Fibroblast of lung (primary cell): ENCODE results near the gene CEP164. TPM values are rescaled to one million over a fixed set of nuclear protein-coding genes. Genes with fewer than 3 reads are reported as not detected.

Experiments used
- DNase-seq, 2 donors: peaks; one replicate each; pipeline versions ENCODE4 v3.0.0 to v3.0.0-alpha.2; 2010; ENCODE audit warnings: low read depth in 2 of 2
- H2AFZ ChIP-seq: 2 replicates; pipeline ENCODE4 v1.5.1; 2012; ENCODE audit warnings: low read length, control low read depth, inconsistent platforms
- H3K27ac ChIP-seq: 2 replicates; pipeline ENCODE4 v1.5.1; 2011; ENCODE audit warnings: low read length, control low read depth; ENCODE audit not compliant: insufficient read depth
- H3K27me3 ChIP-seq: 2 replicates; pipeline ENCODE4 v1.5.1; 2011; ENCODE audit warnings: mild to moderate bottlenecking, low read length; ENCODE audit not compliant: control insufficient read depth, insufficient read depth
- H3K36me3 ChIP-seq: 2 replicates; pipeline ENCODE4 v1.5.1; 2011; ENCODE audit warnings: low read length; ENCODE audit not compliant: control insufficient read depth, insufficient read depth
- H3K4me1 ChIP-seq: 2 replicates; pipeline ENCODE4 v1.5.1; 2011; ENCODE audit warnings: low read length; ENCODE audit not compliant: control insufficient read depth, insufficient read depth; ENCODE audit errors: extremely low read depth
- H3K4me2 ChIP-seq: 2 replicates; pipeline ENCODE4 v1.5.1; 2011; ENCODE audit warnings: low read length, control low read depth; ENCODE audit not compliant: insufficient read depth; ENCODE audit errors: extremely low read depth
- H3K4me3 ChIP-seq, 4 experiments: fragments of 200-600 bp in 1 of 4; sonication (generic) in 1 of 4; replicated peaks in 1 of 4; 2 replicates each; pipeline ENCODE4 v1.5.1; 2011 to 2016; ENCODE audit warnings: low read length in 4 of 4, low read depth in 3 of 4, mild to moderate bottlenecking in 3 of 4, control low read depth in 2 of 4, inconsistent platforms in 1 of 4, mixed read lengths in 1 of 4; ENCODE audit not compliant: insufficient read depth in 1 of 4; ENCODE audit errors: control extremely low read depth in 1 of 4
- H3K79me2 ChIP-seq: 2 replicates; pipeline ENCODE4 v1.5.1; 2012; ENCODE audit warnings: mild to moderate bottlenecking, low read length, inconsistent platforms; ENCODE audit not compliant: control insufficient read depth, insufficient read depth
- H3K9ac ChIP-seq: 2 replicates; pipeline ENCODE4 v1.5.1; 2011; ENCODE audit warnings: mild to moderate bottlenecking, low read length, control low read depth; ENCODE audit not compliant: insufficient read depth
- H3K9me3 ChIP-seq: 2 replicates; pipeline ENCODE4 v1.5.1; 2012; ENCODE audit warnings: low read depth, low read length; ENCODE audit not compliant: control insufficient read depth, insufficient read depth
- H4K20me1 ChIP-seq: 2 replicates; pipeline ENCODE4 v1.5.1; 2011; ENCODE audit warnings: low read length; ENCODE audit not compliant: control insufficient read depth, insufficient read depth; ENCODE audit errors: extremely low read depth
- CTCF ChIP-seq, 2 donors: IDR thresholded peaks in 1 of 2; conservative IDR thresholded peaks in 1 of 2; 1 replicate in 1 of 2; 2 replicates in 1 of 2; pipeline ENCODE4 v1.5.1; 2011 to 2012; ENCODE audit warnings: low read length in 2 of 2, control low read depth in 1 of 2, inconsistent platforms in 1 of 2, low read depth in 1 of 2, mild to moderate bottlenecking in 1 of 2
- EZH2 ChIP-seq: IDR thresholded peaks from 2 replicates; pipeline ENCODE4 v1.5.1; 2012; ENCODE audit warnings: low read length, control low read depth, mild to moderate bottlenecking; ENCODE audit errors: missing control alignments
- polyA plus RNA-seq, 2 donors: library from polyadenylated mRNA; depleted of rRNA in 1 of 2; stranded (reverse) in 1 of 2; unstranded in 1 of 2; fragments of >200 nt; gene quantifications; 2 replicates each; pipeline ENCODE4 v1.2.1, GENCODE V29; 2011 to 2012; ENCODE audit warnings: missing spikeins in 1 of 2
- total RNA-seq: library from RNA; depleted of rRNA; stranded (reverse); fragments of >200 nt; gene quantifications from 2 replicates; pipeline ENCODE4 v1.2.1, GENCODE V29; 2014

CEP164 gene
- total and polyA plus RNA-seq, 2 donors (not counting 1 experiment from before 2014, with no cell fraction given) = 16.1 to 33.5 TPM

GRCh38 chr11:117328375-117329010, 839 bp downstream of the CEP164 start:
- H3K27me3 ChIP-seq = no peaks in the 10 kb centered on the region
- H3K36me3 ChIP-seq = peaks cover 1% of the 10 kb centered on the region
- peak overlapping the region; percentile 97 for H3K4me2 ChIP-seq
- peak overlapping the region; percentile 97 for H3K9ac ChIP-seq
- H3K4me3 ChIP-seq = peak overlapping the region; percentile 70 to 90 (median 84)
- H3K79me2 ChIP-seq = peaks cover 12% of the 10 kb centered on the region
- DNase-seq = peak; percentile 54 to 56
- H4K20me1 ChIP-seq = no peaks in the 10 kb centered on the region
- H3K9me3 ChIP-seq = no peaks in the 10 kb centered on the region
- TF ChIP-seq CTCF (conservative IDR thresholded peaks at IDR 0.05 in 1 of 2, IDR thresholded peaks at IDR 0.05 in 1 of 2; ENCODE audit: low read depth in 1 of 2, low read length in 2 of 2) (no peak), EZH2 (no peak)
- H2AFZ ChIP-seq = peak overlapping the region; percentile 75
- peak overlapping the region; percentile 94 for H3K27ac ChIP-seq
- H3K4me1 ChIP-seq = peaks cover 7% of the 10 kb centered on the region

DNA sequence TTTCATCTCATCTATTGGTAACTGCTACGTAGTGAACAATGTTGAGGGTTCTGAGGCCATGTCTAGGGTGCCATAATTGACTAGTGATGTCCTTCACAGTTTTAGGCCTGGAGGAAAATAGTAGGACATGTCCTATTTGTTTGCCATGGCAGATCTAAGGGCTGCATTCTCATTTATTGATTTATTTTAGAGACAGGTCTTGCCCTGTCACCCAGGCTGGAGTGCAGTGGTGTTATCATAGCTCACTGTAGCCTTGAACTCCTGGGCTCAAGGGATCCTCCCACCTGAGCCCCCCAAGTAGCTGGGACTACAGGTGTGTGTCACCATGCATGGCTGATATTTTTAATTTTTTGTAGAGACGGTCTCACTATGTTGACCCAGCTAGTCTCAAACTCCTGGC, 5.2 kb downstream of the CEP164 start:
- Histone ChIP-seq H3K36me3 (peaks cover 7% of the 10 kb centered on the region), H3K4me2 (no peak overlapping the region), H3K27me3 (no peaks in the 10 kb centered on the region), H3K9me3 (no peaks in the 10 kb centered on the region), H3K79me2 (peaks cover 12% of the 10 kb centered on the region), H2AFZ (no peak overlapping the region), H4K20me1 (no peaks in the 10 kb centered on the region), H3K27ac (no peak overlapping the region), H3K9ac (no peak overlapping the region), H3K4me1 (peaks cover 7% of the 10 kb centered on the region), H3K4me3 (no peak overlapping the region)
- no peak for DNase-seq
- TF ChIP-seq EZH2 (no peak), CTCF (conservative IDR thresholded peaks at IDR 0.05 in 1 of 2, IDR thresholded peaks at IDR 0.05 in 1 of 2; ENCODE audit: low read depth in 1 of 2, low read length in 2 of 2) (no peak)

GRCh38 chr11:117333917-117334316, 6.3 kb downstream of the CEP164 start:
- no peaks in the 10 kb centered on the region for H3K27me3 ChIP-seq
- H3K9ac ChIP-seq = no peak overlapping the region
- H3K4me1 ChIP-seq = peaks cover 5% of the 10 kb centered on the region
- no peak overlapping the region for H3K27ac ChIP-seq
- H3K79me2 ChIP-seq = peaks cover 9% of the 10 kb centered on the region
- no peaks in the 10 kb centered on the region for H3K9me3 ChIP-seq
- peaks cover 7% of the 10 kb centered on the region for H3K36me3 ChIP-seq
- no peak for DNase-seq
- no peak overlapping the region for H2AFZ ChIP-seq
- TF ChIP-seq CTCF (conservative IDR thresholded peaks at IDR 0.05 in 1 of 2, IDR thresholded peaks at IDR 0.05 in 1 of 2; ENCODE audit: low read depth in 1 of 2, low read length in 2 of 2) (no peak), EZH2 (no peak)
- no peak overlapping the region for H3K4me3 ChIP-seq
- no peaks in the 10 kb centered on the region for H4K20me1 ChIP-seq
- H3K4me2 ChIP-seq = no peak overlapping the region
